Measurements from ENCODE around the gene PNMT. TPM values are rescaled to one million over a fixed set of nuclear protein-coding genes. Genes with fewer than 3 reads are reported as not detected.

The PNMT gene
- polyA plus RNA-seq, 1 donor from 2014 or later = 1.5 TPM

DNA sequence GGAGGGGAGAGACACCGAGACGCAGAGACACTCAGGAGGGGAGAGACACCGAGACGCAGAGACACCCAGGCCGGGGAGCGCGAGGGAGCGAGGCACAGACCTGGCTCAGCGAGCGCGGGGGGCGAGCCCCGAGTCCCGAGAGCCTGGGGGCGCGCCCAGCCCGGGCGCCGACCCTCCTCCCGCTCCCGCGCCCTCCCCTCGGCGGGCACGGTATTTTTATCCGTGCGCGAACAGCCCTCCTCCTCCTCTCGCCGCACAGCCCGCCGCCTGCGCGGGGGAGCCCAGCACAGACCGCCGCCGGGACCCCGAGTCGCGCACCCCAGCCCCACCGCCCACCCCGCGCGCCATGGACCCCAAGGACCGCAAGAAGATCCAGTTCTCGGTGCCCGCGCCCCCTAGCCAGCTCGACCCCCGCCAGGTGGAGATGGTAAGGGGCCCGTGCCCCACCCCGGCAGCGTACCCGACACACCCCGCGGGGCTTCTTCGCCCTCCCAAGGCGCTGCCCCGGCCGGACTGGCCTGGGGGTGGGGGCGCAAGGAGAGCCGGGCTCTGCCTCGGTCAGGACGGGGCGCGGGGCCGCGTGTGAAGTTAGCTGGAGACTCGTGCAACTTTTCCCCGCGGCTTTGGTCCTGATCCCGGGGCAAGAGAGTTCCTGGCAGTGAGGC is 41.1 kb upstream of the PNMT start:
- no peaks in the 10 kb centered on the region for H3F3A ChIP-seq (ENCODE audit: insufficient read depth, low read length, poor library complexity, severe bottlenecking)
- H3K9me2 ChIP-seq (ENCODE audit: insufficient read depth, low read length) = no peaks in the 10 kb centered on the region
- no peak overlapping the region for H2AFZ ChIP-seq (ENCODE audit: low read depth, low read length)
- H3K4me2 ChIP-seq (ENCODE audit: low read length) = peak overlapping the region; percentile 55
- no peaks in the 10 kb centered on the region for H3K9me3 ChIP-seq (ENCODE audit: low read length)
- H3K27ac ChIP-seq (ENCODE audit: low read length) = no peak overlapping the region
- H3K36me3 ChIP-seq (ENCODE audit: insufficient read depth, low read length) = no peaks in the 10 kb centered on the region
- H3K9ac ChIP-seq (ENCODE audit: low read length) = peak overlapping the region; percentile 43
- no peaks in the 10 kb centered on the region for H4K20me1 ChIP-seq (ENCODE audit: insufficient read depth)
- TF ChIP-seq EP300 (conservative IDR thresholded peaks at IDR 0.05; ENCODE audit: poor library complexity, severe bottlenecking) (no peak), EZH2 (IDR thresholded peaks at IDR 0.05; ENCODE audit: borderline replicate concordance, insufficient read depth, low read length, poor library complexity, severe bottlenecking) (peak; percentile 14), TAF1 (IDR thresholded peaks at IDR 0.05; ENCODE audit: low read depth) (no peak)
- H3K4me3 ChIP-seq (ENCODE audit: low read length) = peak overlapping the region; percentile 66
- H3K27me3 ChIP-seq (ENCODE audit: insufficient read depth, low read depth, low read length) = peaks cover 50% of the 10 kb centered on the region
- H3K79me2 ChIP-seq (replicated peaks; ENCODE audit: insufficient read depth, low read length) = no peaks in the 10 kb centered on the region

DNA sequence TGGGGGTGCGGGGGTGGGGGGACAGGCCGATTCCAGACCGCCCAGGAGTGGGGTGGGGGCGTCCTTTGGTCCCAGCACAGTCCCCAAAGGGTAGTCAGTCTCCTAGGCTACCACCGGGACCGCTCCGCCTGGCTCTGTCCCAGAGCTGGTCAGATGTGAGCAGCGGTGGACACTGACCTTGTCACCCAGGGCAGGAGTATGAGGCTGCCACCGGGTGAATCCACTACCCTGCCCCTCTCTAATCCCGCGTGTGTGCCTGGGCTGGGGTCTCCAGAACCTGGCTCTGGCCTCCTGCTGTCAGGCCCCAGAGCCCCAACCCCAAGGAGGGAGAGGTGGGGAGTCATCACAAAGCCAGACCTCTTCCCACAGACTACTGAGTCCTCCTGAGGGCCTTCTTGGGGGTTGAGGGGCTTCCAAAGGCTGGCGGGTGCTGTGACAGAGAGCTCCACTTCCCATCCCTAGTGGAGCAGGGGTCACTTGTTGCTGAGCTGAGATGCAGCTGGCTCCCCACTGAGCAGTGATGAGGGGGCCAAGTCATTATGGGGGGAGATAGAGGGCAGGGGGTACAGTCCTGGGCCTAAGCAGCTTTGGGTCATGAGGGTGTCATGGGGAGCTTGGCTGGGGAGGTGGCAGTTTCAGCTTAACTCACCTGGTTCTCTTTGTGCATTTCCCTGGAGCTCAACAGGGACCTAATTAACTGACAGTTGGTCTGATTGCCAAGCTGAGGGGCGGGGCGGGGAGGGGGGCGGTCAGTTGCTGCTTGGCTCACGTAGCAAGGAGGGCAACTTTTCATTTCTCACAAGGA is 40.3 kb upstream of the PNMT start:
- peak; percentile 10 for TF ChIP-seq EZH2 (IDR thresholded peaks at IDR 0.05; ENCODE audit: borderline replicate concordance, insufficient read depth, low read length, poor library complexity, severe bottlenecking)
- TF ChIP-seq POLR2AphosphoS5 (IDR thresholded peaks at IDR 0.05) = no peak
- no peak overlapping the region for H3K27ac ChIP-seq (ENCODE audit: low read length)
- no peaks in the 10 kb centered on the region for H3K9me2 ChIP-seq (ENCODE audit: insufficient read depth, low read length)
- H3K9ac ChIP-seq (ENCODE audit: low read length) = no peak overlapping the region
- no peaks in the 10 kb centered on the region for H3K9me3 ChIP-seq (ENCODE audit: low read length)
- H3K27me3 ChIP-seq (ENCODE audit: insufficient read depth, low read depth, low read length) = peaks cover 50% of the 10 kb centered on the region
- peak overlapping the region; percentile 66 for H3K4me3 ChIP-seq (ENCODE audit: low read length)
- H3F3A ChIP-seq (ENCODE audit: insufficient read depth, low read length, poor library complexity, severe bottlenecking) = no peaks in the 10 kb centered on the region
- H3K79me2 ChIP-seq (replicated peaks; ENCODE audit: insufficient read depth, low read length) = no peaks in the 10 kb centered on the region
- no peaks in the 10 kb centered on the region for H3K36me3 ChIP-seq (ENCODE audit: insufficient read depth, low read length)
- no peak overlapping the region for H2AFZ ChIP-seq (ENCODE audit: low read depth, low read length)
- H4K20me1 ChIP-seq (ENCODE audit: insufficient read depth) = no peaks in the 10 kb centered on the region
- H3K4me2 ChIP-seq (ENCODE audit: low read length) = no peak overlapping the region

DNA sequence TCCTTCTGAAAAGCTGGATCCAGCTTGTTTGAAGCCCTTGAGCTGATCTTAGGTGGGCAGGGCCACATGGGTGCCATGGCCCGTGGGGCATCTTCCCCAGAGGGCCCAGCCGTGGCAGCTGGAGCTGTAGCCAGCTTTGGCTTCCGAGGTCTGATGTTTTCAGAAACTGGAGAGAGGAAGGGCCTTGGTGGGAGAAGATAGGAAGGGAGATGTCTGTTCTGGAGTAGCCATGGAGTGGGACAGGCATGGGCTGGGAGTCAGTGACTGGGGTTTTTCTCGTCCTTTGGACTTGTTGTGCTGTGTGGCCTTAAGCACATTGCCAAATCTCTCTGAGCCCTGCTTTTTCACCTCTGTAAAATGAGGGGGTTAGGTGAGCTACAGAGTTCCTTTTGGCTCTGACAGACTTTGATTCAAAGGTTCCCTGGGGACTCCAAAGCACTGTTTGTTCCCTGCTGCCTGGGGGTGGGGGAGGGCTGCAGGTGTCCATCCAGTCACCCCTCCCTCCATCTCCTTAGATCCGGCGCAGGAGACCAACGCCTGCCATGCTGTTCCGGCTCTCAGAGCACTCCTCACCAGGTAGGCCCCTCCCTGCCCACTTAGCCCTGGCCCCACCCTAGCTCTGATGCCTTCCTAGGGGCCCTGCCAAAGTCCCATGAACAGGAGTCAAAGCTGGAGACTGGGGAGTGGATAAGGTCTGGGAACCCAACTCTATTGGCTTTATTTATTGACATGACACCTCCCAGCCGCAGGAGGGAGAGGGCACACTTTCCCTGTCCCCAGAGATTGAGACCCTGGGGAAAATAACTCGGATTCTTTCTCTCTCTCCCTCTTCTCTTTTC is 39.4 kb upstream of the PNMT start:
- H3K9ac ChIP-seq (ENCODE audit: low read length) = no peak overlapping the region
- H3K79me2 ChIP-seq (replicated peaks; ENCODE audit: insufficient read depth, low read length) = no peaks in the 10 kb centered on the region
- H3K4me2 ChIP-seq (ENCODE audit: low read length) = no peak overlapping the region
- H3K36me3 ChIP-seq (ENCODE audit: insufficient read depth, low read length) = no peaks in the 10 kb centered on the region
- no peaks in the 10 kb centered on the region for H3K9me3 ChIP-seq (ENCODE audit: low read length)
- H3F3A ChIP-seq (ENCODE audit: insufficient read depth, low read length, poor library complexity, severe bottlenecking) = no peaks in the 10 kb centered on the region
- no peak overlapping the region for H3K4me3 ChIP-seq (ENCODE audit: low read length)
- no peak overlapping the region for H3K27ac ChIP-seq (ENCODE audit: low read length)
- H3K27me3 ChIP-seq (ENCODE audit: insufficient read depth, low read depth, low read length) = peaks cover 48% of the 10 kb centered on the region
- H2AFZ ChIP-seq (ENCODE audit: low read depth, low read length) = no peak overlapping the region
- H3K9me2 ChIP-seq (ENCODE audit: insufficient read depth, low read length) = no peaks in the 10 kb centered on the region
- TF ChIP-seq REST (IDR thresholded peaks at IDR 0.05; ENCODE audit: borderline replicate concordance) (no peak), EP300 (conservative IDR thresholded peaks at IDR 0.05; ENCODE audit: poor library complexity, severe bottlenecking) (no peak), TAF1 (IDR thresholded peaks at IDR 0.05; ENCODE audit: low read depth) (no peak), POLR2AphosphoS5 (IDR thresholded peaks at IDR 0.05) (no peak), EZH2 (IDR thresholded peaks at IDR 0.05; ENCODE audit: borderline replicate concordance, insufficient read depth, low read length, poor library complexity, severe bottlenecking) (no peak), RAD21 (conservative IDR thresholded peaks at IDR 0.05) (no peak), MXI1 (conservative IDR thresholded peaks at IDR 0.05; ENCODE audit: poor library complexity, severe bottlenecking) (no peak)
- TF ChIP-seq, protein P1, sequence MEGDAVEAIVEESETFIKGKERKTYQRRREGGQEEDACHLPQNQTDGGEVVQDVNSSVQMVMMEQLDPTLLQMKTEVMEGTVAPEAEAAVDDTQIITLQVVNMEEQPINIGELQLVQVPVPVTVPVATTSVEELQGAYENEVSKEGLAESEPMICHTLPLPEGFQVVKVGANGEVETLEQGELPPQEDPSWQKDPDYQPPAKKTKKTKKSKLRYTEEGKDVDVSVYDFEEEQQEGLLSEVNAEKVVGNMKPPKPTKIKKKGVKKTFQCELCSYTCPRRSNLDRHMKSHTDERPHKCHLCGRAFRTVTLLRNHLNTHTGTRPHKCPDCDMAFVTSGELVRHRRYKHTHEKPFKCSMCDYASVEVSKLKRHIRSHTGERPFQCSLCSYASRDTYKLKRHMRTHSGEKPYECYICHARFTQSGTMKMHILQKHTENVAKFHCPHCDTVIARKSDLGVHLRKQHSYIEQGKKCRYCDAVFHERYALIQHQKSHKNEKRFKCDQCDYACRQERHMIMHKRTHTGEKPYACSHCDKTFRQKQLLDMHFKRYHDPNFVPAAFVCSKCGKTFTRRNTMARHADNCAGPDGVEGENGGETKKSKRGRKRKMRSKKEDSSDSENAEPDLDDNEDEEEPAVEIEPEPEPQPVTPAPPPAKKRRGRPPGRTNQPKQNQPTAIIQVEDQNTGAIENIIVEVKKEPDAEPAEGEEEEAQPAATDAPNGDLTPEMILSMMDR (IDR thresholded peaks at IDR 0.05; ENCODE audit: poor library complexity, severe bottlenecking) = no peak
- no peaks in the 10 kb centered on the region for H4K20me1 ChIP-seq (ENCODE audit: insufficient read depth)

Data from neural cell (in vitro differentiated cells).